ENCODE data around the gene OVOL1. TPM values are rescaled to one million over a fixed set of nuclear protein-coding genes. Genes with fewer than 3 reads are reported as not detected.

OVOL1 gene
- 1 to 10 TPM; 3.4 to 5.5 TPM for total RNA-seq
- polyA plus RNA-seq (2013, experiment 1 of 2): 1.0 TPM
- polyA plus RNA-seq (2013, experiment 2 of 2): 0.75 TPM
- long read RNA-seq, experiment 1, partial matches to known transcripts: 0 of 2 reads
- long read RNA-seq, experiment 1, other reads (novel, unspliced or antisense): 0 of 2 reads
- long read RNA-seq, experiment 2, transcript OVOL1-201 (4 exons, 3,034 nt): major isoform, 9 of 9 reads
- long read RNA-seq, experiment 2, partial matches to known transcripts: 0 of 9 reads
- long read RNA-seq, experiment 2, other reads (novel, unspliced or antisense): 0 of 9 reads
- long read RNA-seq, experiment 3, transcript OVOL1-201 (4 exons, 3,034 nt): major isoform, 23 of 26 reads
- long read RNA-seq, experiment 3, partial matches to known transcripts: 2 of 26 reads
- long read RNA-seq, experiment 3, other reads (novel, unspliced or antisense): 1 of 26 reads
- long read RNA-seq, experiment 4: 0 reads

- Histone ChIP-seq H3K4me3 (ENCODE audit: low read length) (peak within 1 kb of the TSS; percentile 80), H3K27ac (ENCODE audit: low read depth, low read length) (no peak within 1 kb of the TSS), H3K9ac (ENCODE audit: extremely low read depth, low read length, poor library complexity, severe bottlenecking) (peak within 1 kb of the TSS; percentile 6), H3K27me3 (ENCODE audit: control insufficient read depth, insufficient read depth, low read length, poor library complexity, severe bottlenecking) (peaks cover 63% of the 10 kb centered on the region), H3K4me1 (ENCODE audit: control insufficient read depth, insufficient read depth, low read length) (peaks cover 18% of the 10 kb centered on the region), H3K36me3 (ENCODE audit: control insufficient read depth, insufficient read depth, low read length) (no peaks in the 10 kb centered on the region), H3K9me3 (ENCODE audit: control insufficient read depth, low read length) (no peaks in the 10 kb centered on the region)
- peaks cover 59% of the 10 kb centered on the region for H3K27me3 Mint-ChIP-seq (ENCODE audit: insufficient read depth)
- peaks cover 22% of the 10 kb centered on the region for H3K4me1 Mint-ChIP-seq
- peak within 1 kb of the TSS; percentile 58 for H3K27ac Mint-ChIP-seq
- WGBS, 2 experiments (ENCODE audit: insufficient coverage in 1 of 2, insufficient read length in 1 of 2): 1 to 2% methylated on average over 31 to 105 of the region's 112 CpGs
- H3K9me3 Mint-ChIP-seq: no peaks in the 10 kb centered on the region
- peak within 1 kb of the TSS; percentile 75 for H3K4me3 Mint-ChIP-seq
- peaks cover 3% of the 10 kb centered on the region for H3K36me3 Mint-ChIP-seq (ENCODE audit: low read depth)
- TF ChIP-seq CTCF (conservative IDR thresholded peaks at IDR 0.05): no peak
- DNase-seq: peak; percentile 92
Observed at GRCh38 chr11:65786786-65787636, at the start of gene OVOL1. TSS of gene OVOL1 (plus strand) at chr11:65787063. CDS start at chr11:65787374, 311 bp downstream.

GRCh38 chr11:65739022-65739421 is 47.8 kb upstream of the OVOL1 start:
- WGBS, 2 experiments (ENCODE audit: insufficient coverage in 1 of 2, insufficient read length in 1 of 2): 73% methylated on average over 1 of the region's 2 CpGs; no CpG with 5 or more reads in 1 of the 2 experiments
- Mint-ChIP-seq H3K36me3 (ENCODE audit: low read depth) (no peaks in the 10 kb centered on the region), H3K9me3 (peaks cover 40% of the 10 kb centered on the region), H3K4me3 (no peak overlapping the region), H3K27me3 (ENCODE audit: insufficient read depth) (peaks cover 39% of the 10 kb centered on the region), H3K27ac (no peak overlapping the region), H3K4me1 (no peaks in the 10 kb centered on the region)
- no peak overlapping the region for H3K9ac ChIP-seq (ENCODE audit: extremely low read depth, low read length, poor library complexity, severe bottlenecking)
- no peak for TF ChIP-seq CTCF (conservative IDR thresholded peaks at IDR 0.05)
- no peak overlapping the region for H3K4me3 ChIP-seq (ENCODE audit: low read length)
- H3K4me1 ChIP-seq (ENCODE audit: control insufficient read depth, insufficient read depth, low read length): no peaks in the 10 kb centered on the region
- peaks cover 20% of the 10 kb centered on the region for H3K9me3 ChIP-seq (ENCODE audit: control insufficient read depth, low read length)
- no peak for DNase-seq
- H3K27me3 ChIP-seq (ENCODE audit: control insufficient read depth, insufficient read depth, low read length, poor library complexity, severe bottlenecking): no peaks in the 10 kb centered on the region
- no peak overlapping the region for H3K27ac ChIP-seq (ENCODE audit: low read depth, low read length)
- H3K36me3 ChIP-seq (ENCODE audit: control insufficient read depth, insufficient read depth, low read length): no peaks in the 10 kb centered on the region

GRCh38 chr11:65741185-65741584 is 45.7 kb upstream of the OVOL1 start:
- Mint-ChIP-seq H3K4me3 (no peak overlapping the region), H3K27me3 (ENCODE audit: insufficient read depth) (peaks cover 46% of the 10 kb centered on the region), H3K36me3 (ENCODE audit: low read depth) (no peaks in the 10 kb centered on the region), H3K4me1 (no peaks in the 10 kb centered on the region), H3K27ac (no peak overlapping the region), H3K9me3 (peaks cover 27% of the 10 kb centered on the region)
- Histone ChIP-seq H3K27me3 (ENCODE audit: control insufficient read depth, insufficient read depth, low read length, poor library complexity, severe bottlenecking) (peaks cover 4% of the 10 kb centered on the region), H3K4me1 (ENCODE audit: control insufficient read depth, insufficient read depth, low read length) (no peaks in the 10 kb centered on the region), H3K4me3 (ENCODE audit: low read length) (no peak overlapping the region), H3K36me3 (ENCODE audit: control insufficient read depth, insufficient read depth, low read length) (no peaks in the 10 kb centered on the region), H3K9me3 (ENCODE audit: control insufficient read depth, low read length) (peaks cover 11% of the 10 kb centered on the region), H3K27ac (ENCODE audit: low read depth, low read length) (no peak overlapping the region), H3K9ac (ENCODE audit: extremely low read depth, low read length, poor library complexity, severe bottlenecking) (no peak overlapping the region)
- no peak for DNase-seq
- TF ChIP-seq CTCF (conservative IDR thresholded peaks at IDR 0.05): no peak
- 75 to 83% methylated on average over 7 to 8 of the region's 8 CpGs for WGBS, 2 experiments (ENCODE audit: insufficient coverage in 1 of 2, insufficient read length in 1 of 2)

Data from endodermal cell (in vitro differentiated cells).